ENCODE results near the gene RAB6B.

GRCh38 chr3:133868758-133869475 lies 26.8 kb downstream of the RAB6B start:
- TF ChIP-seq, protein P1, sequence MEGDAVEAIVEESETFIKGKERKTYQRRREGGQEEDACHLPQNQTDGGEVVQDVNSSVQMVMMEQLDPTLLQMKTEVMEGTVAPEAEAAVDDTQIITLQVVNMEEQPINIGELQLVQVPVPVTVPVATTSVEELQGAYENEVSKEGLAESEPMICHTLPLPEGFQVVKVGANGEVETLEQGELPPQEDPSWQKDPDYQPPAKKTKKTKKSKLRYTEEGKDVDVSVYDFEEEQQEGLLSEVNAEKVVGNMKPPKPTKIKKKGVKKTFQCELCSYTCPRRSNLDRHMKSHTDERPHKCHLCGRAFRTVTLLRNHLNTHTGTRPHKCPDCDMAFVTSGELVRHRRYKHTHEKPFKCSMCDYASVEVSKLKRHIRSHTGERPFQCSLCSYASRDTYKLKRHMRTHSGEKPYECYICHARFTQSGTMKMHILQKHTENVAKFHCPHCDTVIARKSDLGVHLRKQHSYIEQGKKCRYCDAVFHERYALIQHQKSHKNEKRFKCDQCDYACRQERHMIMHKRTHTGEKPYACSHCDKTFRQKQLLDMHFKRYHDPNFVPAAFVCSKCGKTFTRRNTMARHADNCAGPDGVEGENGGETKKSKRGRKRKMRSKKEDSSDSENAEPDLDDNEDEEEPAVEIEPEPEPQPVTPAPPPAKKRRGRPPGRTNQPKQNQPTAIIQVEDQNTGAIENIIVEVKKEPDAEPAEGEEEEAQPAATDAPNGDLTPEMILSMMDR (IDR thresholded peaks at IDR 0.05), result no peak
- TF ChIP-seq POLR2A (IDR thresholded peaks at IDR 0.05), result no peak
